ENCODE measurements around the gene LRTM1. TPM values are rescaled to one million over a fixed set of nuclear protein-coding genes. Genes with fewer than 3 reads are reported as not detected.

The LRTM1 gene
- total RNA-seq, 1 donor from 2014 or later, result not detected

- no peak overlapping the region for H3K4me3 Mint-ChIP-seq (ENCODE audit: unreplicated experiment)
- no peaks in the 10 kb centered on the region for H3K36me3 Mint-ChIP-seq (ENCODE audit: low read depth, unreplicated experiment)
- no peaks in the 10 kb centered on the region for H3K9me3 Mint-ChIP-seq (ENCODE audit: unreplicated experiment)
- TF ChIP-seq CTCF (IDR thresholded peaks at IDR 0.05; ENCODE audit: insufficient read depth, low read depth, low read length) (no peak), EZH2 (IDR thresholded peaks at IDR 0.05; ENCODE audit: insufficient read depth, low read length) (no peak)
- no peaks in the 10 kb centered on the region for H4K20me1 ChIP-seq (ENCODE audit: insufficient read depth, low read length)
- no peaks in the 10 kb centered on the region for H3K27me3 ChIP-seq (ENCODE audit: insufficient read depth, low read length)
- H3K27ac ChIP-seq (ENCODE audit: low read depth, low read length), result no peak overlapping the region
- H3K9ac ChIP-seq (ENCODE audit: low read length), result no peak overlapping the region
- no peak for DNase-seq (ENCODE audit: low read depth)
- H3K9me3 ChIP-seq (ENCODE audit: insufficient read depth, low read depth, low read length), result no peaks in the 10 kb centered on the region
- H3K4me2 ChIP-seq (ENCODE audit: low read length), result no peak overlapping the region
- H3K27me3 Mint-ChIP-seq (ENCODE audit: low read depth, unreplicated experiment), result peaks cover 2% of the 10 kb centered on the region
- H2AFZ ChIP-seq (ENCODE audit: low read depth, low read length), result no peak overlapping the region
- H3K4me3 ChIP-seq (ENCODE audit: insufficient read depth, low read depth, low read length), result no peak overlapping the region
- no peak for FAIRE-seq
- H3K79me2 ChIP-seq (ENCODE audit: insufficient read depth, low read length), result no peaks in the 10 kb centered on the region
- H3K4me1 Mint-ChIP-seq (ENCODE audit: low read depth, unreplicated experiment), result peaks cover 5% of the 10 kb centered on the region
- H3K36me3 ChIP-seq (ENCODE audit: insufficient read depth, low read length), result no peaks in the 10 kb centered on the region
- peaks cover 9% of the 10 kb centered on the region for H3K4me1 ChIP-seq (ENCODE audit: insufficient read depth, low read length)
- no peak overlapping the region for H3K27ac Mint-ChIP-seq (ENCODE audit: unreplicated experiment)
These were observed 56.0 kb downstream of the LRTM1 start for GRCh38 chr3:54871867-54872266.

GRCh38 chr3:54870423-54870822 lies 57.4 kb downstream of the LRTM1 start:
- Mint-ChIP-seq H3K4me1 (ENCODE audit: low read depth, unreplicated experiment) (peaks cover 5% of the 10 kb centered on the region), H3K27ac (ENCODE audit: unreplicated experiment) (no peak overlapping the region), H3K27me3 (ENCODE audit: low read depth, unreplicated experiment) (peaks cover 2% of the 10 kb centered on the region), H3K9me3 (ENCODE audit: unreplicated experiment) (no peaks in the 10 kb centered on the region), H3K4me3 (ENCODE audit: unreplicated experiment) (no peak overlapping the region), H3K36me3 (ENCODE audit: low read depth, unreplicated experiment) (no peaks in the 10 kb centered on the region)
- no peaks in the 10 kb centered on the region for H4K20me1 ChIP-seq (ENCODE audit: insufficient read depth, low read length)
- H3K9ac ChIP-seq (ENCODE audit: low read length), result peak overlapping the region; percentile 28
- peak overlapping the region; percentile 7 for H2AFZ ChIP-seq (ENCODE audit: low read depth, low read length)
- H3K36me3 ChIP-seq (ENCODE audit: insufficient read depth, low read length), result no peaks in the 10 kb centered on the region
- peak overlapping the region; percentile 68 for H3K27ac ChIP-seq (ENCODE audit: low read depth, low read length)
- no peaks in the 10 kb centered on the region for H3K9me3 ChIP-seq (ENCODE audit: insufficient read depth, low read depth, low read length)
- DNase-seq (ENCODE audit: low read depth), result peak; percentile 97
- FAIRE-seq, result peak; percentile 100
- no peaks in the 10 kb centered on the region for H3K27me3 ChIP-seq (ENCODE audit: insufficient read depth, low read length)
- peak overlapping the region; percentile 42 for H3K4me2 ChIP-seq (ENCODE audit: low read length)
- H3K4me3 ChIP-seq (ENCODE audit: insufficient read depth, low read depth, low read length), result no peak overlapping the region
- peaks cover 9% of the 10 kb centered on the region for H3K4me1 ChIP-seq (ENCODE audit: insufficient read depth, low read length)
- TF ChIP-seq CTCF (IDR thresholded peaks at IDR 0.05; ENCODE audit: insufficient read depth, low read depth, low read length) (peak; percentile 84), EZH2 (IDR thresholded peaks at IDR 0.05; ENCODE audit: insufficient read depth, low read length) (no peak)
- H3K79me2 ChIP-seq (ENCODE audit: insufficient read depth, low read length), result no peaks in the 10 kb centered on the region
